ENCODE measurements around the gene DNMT3L. TPM values are rescaled to one million over a fixed set of nuclear protein-coding genes. Genes with fewer than 3 reads are reported as not detected.
"Not testable (repeated sequence)": the region's sequence is repeated elsewhere in the genome, so short reads cannot be mapped to it uniquely, and the experiment has no call there.

DNMT3L gene
- total RNA-seq, 2 experiments from 2014 or later = not detected

- CTCF ChIA-PET (ENCODE audit: unreplicated experiment); H3K36me3 ChIP-seq (ENCODE audit: insufficient read depth, low read length); H4K20me1 ChIP-seq (ENCODE audit: insufficient read depth, low read length); intact Hi-C loops (cut with micrococcal nuclease; ENCODE audit: unreplicated experiment); POLR2A ChIA-PET; H2AFZ ChIP-seq (ENCODE audit: low read length); H3K9me3 ChIP-seq (ENCODE audit: low read length); H3K9me2 ChIP-seq (ENCODE audit: insufficient read depth, low read length); BruUV-seq (replicated peaks); H3K79me2 ChIP-seq (ENCODE audit: insufficient read depth, low read depth, low read length): not testable (repeated sequence)
- peak; percentile 38 for DNase-seq (ENCODE audit: low spot score)
- H3K4me1 ChIP-seq (ENCODE audit: insufficient read depth, low read length, poor library complexity, severe bottlenecking) = peaks cover 61% of the 10 kb centered on the region
- peak overlapping the region; percentile 86 for H3K4me3 ChIP-seq (ENCODE audit: low read depth, low read length, poor library complexity, severe bottlenecking)
- peak overlapping the region; percentile 29 for H3K27ac ChIP-seq (ENCODE audit: low read depth, low read length, poor library complexity, severe bottlenecking)
- H3K4me2 ChIP-seq (ENCODE audit: low read length) = peak overlapping the region; percentile 87
- TF ChIP-seq, protein P1, sequence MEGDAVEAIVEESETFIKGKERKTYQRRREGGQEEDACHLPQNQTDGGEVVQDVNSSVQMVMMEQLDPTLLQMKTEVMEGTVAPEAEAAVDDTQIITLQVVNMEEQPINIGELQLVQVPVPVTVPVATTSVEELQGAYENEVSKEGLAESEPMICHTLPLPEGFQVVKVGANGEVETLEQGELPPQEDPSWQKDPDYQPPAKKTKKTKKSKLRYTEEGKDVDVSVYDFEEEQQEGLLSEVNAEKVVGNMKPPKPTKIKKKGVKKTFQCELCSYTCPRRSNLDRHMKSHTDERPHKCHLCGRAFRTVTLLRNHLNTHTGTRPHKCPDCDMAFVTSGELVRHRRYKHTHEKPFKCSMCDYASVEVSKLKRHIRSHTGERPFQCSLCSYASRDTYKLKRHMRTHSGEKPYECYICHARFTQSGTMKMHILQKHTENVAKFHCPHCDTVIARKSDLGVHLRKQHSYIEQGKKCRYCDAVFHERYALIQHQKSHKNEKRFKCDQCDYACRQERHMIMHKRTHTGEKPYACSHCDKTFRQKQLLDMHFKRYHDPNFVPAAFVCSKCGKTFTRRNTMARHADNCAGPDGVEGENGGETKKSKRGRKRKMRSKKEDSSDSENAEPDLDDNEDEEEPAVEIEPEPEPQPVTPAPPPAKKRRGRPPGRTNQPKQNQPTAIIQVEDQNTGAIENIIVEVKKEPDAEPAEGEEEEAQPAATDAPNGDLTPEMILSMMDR (conservative IDR thresholded peaks at IDR 0.05; ENCODE audit: low read length) = peak; percentile 60
Measured at GRCh38 chr21:44302573-44303401, 41.1 kb upstream of the DNMT3L start.

DNA sequence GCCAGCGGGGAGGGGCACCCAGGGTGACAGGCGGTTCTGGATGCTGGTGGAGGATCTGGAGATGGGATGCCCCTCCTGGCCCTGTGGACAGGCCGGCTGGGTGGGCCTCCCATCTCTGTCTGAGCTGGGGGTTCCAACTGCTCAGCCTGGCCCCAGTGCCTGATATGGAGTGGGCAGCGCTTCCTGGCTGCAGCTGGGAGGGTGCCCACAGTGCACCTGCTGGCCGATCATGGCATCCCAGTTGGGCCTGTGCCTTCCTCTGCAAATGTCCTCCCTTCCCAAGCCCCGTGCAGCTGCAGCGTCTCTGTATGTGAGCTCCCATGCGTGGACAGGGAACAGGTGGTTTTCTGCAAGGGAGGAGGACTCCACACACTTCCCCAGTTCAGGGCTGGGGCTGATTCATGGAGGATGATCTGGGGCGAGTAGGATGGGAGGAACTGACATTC, 40.3 kb upstream of the DNMT3L start:
- DNase-seq (ENCODE audit: low spot score) = peak; percentile 44
- H2AFZ ChIP-seq (ENCODE audit: low read length) = no peak overlapping the region
- CTCF ChIA-PET (ENCODE audit: unreplicated experiment) = no interaction called here
- peaks cover 5% of the 10 kb centered on the region; the same call in 1 of the 2 replicates for H3K36me3 ChIP-seq (ENCODE audit: insufficient read depth, low read length)
- peaks cover 7% of the 10 kb centered on the region; the same call in 1 of the 2 replicates for H3K79me2 ChIP-seq (ENCODE audit: insufficient read depth, low read depth, low read length)
- TF ChIP-seq, protein P1 (conservative IDR thresholded peaks at IDR 0.05; ENCODE audit: low read length) = no peak
- TF ChIP-seq EZH2phosphoT487 (IDR thresholded peaks at IDR 0.05; ENCODE audit: borderline replicate concordance, low read depth, low read length) = no peak
- no peaks in the 10 kb centered on the region for H3K9me3 ChIP-seq (ENCODE audit: low read length)
- peak overlapping the region; percentile 87 for H3K4me2 ChIP-seq (ENCODE audit: low read length)
- H3K9me2 ChIP-seq (ENCODE audit: insufficient read depth, low read length) = no peaks in the 10 kb centered on the region
- intact Hi-C loops (cut with micrococcal nuclease; ENCODE audit: unreplicated experiment) = no loop called here
- H4K20me1 ChIP-seq (ENCODE audit: insufficient read depth, low read length) = no peaks in the 10 kb centered on the region; the same call in 1 of the 2 replicates
- peaks cover 68% of the 10 kb centered on the region for H3K4me1 ChIP-seq (ENCODE audit: insufficient read depth, low read length, poor library complexity, severe bottlenecking)
- H3K4me3 ChIP-seq (ENCODE audit: low read depth, low read length, poor library complexity, severe bottlenecking) = peak overlapping the region; percentile 86
- no peak overlapping the region for H3K27ac ChIP-seq (ENCODE audit: low read depth, low read length, poor library complexity, severe bottlenecking)
- no TSS peak for BruUV-seq (replicated peaks)
- POLR2A ChIA-PET = no interaction called here

DNA sequence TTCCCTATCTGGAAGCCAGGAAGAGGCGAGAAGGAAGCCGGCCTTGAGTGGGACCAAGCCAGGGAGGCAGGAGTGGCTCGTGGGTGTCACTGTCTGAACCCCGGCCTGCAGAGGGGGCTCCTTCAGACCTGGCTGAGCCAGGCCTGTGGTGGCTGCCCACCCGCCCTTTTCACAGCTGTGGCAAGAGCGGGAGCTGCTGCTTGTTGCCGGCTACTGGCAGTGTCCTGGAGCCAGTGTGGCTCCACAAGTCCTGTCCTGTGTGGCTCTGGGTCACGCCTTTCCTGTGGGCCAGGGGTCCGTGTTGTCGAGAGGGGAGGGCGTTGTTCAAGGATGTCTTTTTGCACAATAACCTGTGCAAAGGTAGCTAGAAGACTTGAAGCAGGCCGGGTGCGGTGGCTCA, 39.4 kb upstream of the DNMT3L start:
- Histone ChIP-seq H3K4me2 (ENCODE audit: low read length) (peak overlapping the region; percentile 87), H3K4me3 (ENCODE audit: low read depth, low read length, poor library complexity, severe bottlenecking) (peak overlapping the region; percentile 86), H3K36me3 (ENCODE audit: insufficient read depth, low read length) (no peaks in the 10 kb centered on the region), H3K9me2 (ENCODE audit: insufficient read depth, low read length) (no peaks in the 10 kb centered on the region), H3K4me1 (ENCODE audit: insufficient read depth, low read length, poor library complexity, severe bottlenecking) (peaks cover 75% of the 10 kb centered on the region), H3K79me2 (ENCODE audit: insufficient read depth, low read depth, low read length) (peaks cover 7% of the 10 kb centered on the region; the same call in 1 of the 2 replicates), H2AFZ (ENCODE audit: low read length) (no peak overlapping the region), H4K20me1 (ENCODE audit: insufficient read depth, low read length) (no peaks in the 10 kb centered on the region; the same call in 1 of the 2 replicates), H3K27ac (ENCODE audit: low read depth, low read length, poor library complexity, severe bottlenecking) (peak overlapping the region; percentile 25), H3K9me3 (ENCODE audit: low read length) (no peaks in the 10 kb centered on the region)
- BruUV-seq (replicated peaks) = no TSS peak
- ChIA-PET POLR2A (no interaction called here), CTCF (ENCODE audit: unreplicated experiment) (no interaction called here)
- TF ChIP-seq, protein P1 (conservative IDR thresholded peaks at IDR 0.05; ENCODE audit: low read length) = no peak
- no peak for TF ChIP-seq EZH2phosphoT487 (IDR thresholded peaks at IDR 0.05; ENCODE audit: borderline replicate concordance, low read depth, low read length)
- intact Hi-C loops (cut with micrococcal nuclease; ENCODE audit: unreplicated experiment) = no loop called here
- DNase-seq (ENCODE audit: low spot score) = peak; percentile 16
